Measurements from ENCODE around the gene DDX46.

DDX46 gene

GRCh38 chr5:134769206-134769605, 10.6 kb downstream of the DDX46 start:
- H3K4me1 ChIP-seq: no peaks in the 10 kb centered on the region
- H3K27me3 ChIP-seq (ENCODE audit: control insufficient read depth, insufficient read depth, low read length): no peaks in the 10 kb centered on the region
- H2AFZ ChIP-seq: no peak overlapping the region
- H3K79me2 ChIP-seq: no peaks in the 10 kb centered on the region
- H3K27ac ChIP-seq: no peak overlapping the region
- no peak overlapping the region for H3K4me2 ChIP-seq (ENCODE audit: low read length)
- TF ChIP-seq CTCF (IDR thresholded peaks at IDR 0.05): no peak
- H3K9ac ChIP-seq: no peak overlapping the region
- no peaks in the 10 kb centered on the region for H3K9me3 ChIP-seq (ENCODE audit: control insufficient read depth, low read length)
- no peaks in the 10 kb centered on the region for H3K36me3 ChIP-seq (ENCODE audit: control insufficient read depth, insufficient read depth, low read length)
- H3K4me3 ChIP-seq (ENCODE audit: low read depth, low read length): no peak overlapping the region

GRCh38 chr5:134772461-134773125, 14.0 kb downstream of the DDX46 start:
- Histone ChIP-seq H3K36me3 (ENCODE audit: control insufficient read depth, insufficient read depth, low read length) (no peaks in the 10 kb centered on the region), H3K27me3 (ENCODE audit: control insufficient read depth, insufficient read depth, low read length) (no peaks in the 10 kb centered on the region), H3K4me2 (ENCODE audit: low read length) (no peak overlapping the region), H3K79me2 (no peaks in the 10 kb centered on the region), H2AFZ (no peak overlapping the region), H3K27ac (no peak overlapping the region), H3K4me1 (no peaks in the 10 kb centered on the region), H3K4me3 (ENCODE audit: low read depth, low read length) (no peak overlapping the region), H3K9ac (no peak overlapping the region), H3K9me3 (ENCODE audit: control insufficient read depth, low read length) (no peaks in the 10 kb centered on the region)
- TF ChIP-seq CTCF (IDR thresholded peaks at IDR 0.05): no peak

- TF ChIP-seq CTCF (IDR thresholded peaks at IDR 0.05): no peak
- H3K27ac ChIP-seq: no peak overlapping the region
- no peaks in the 10 kb centered on the region for H3K4me1 ChIP-seq
- no peaks in the 10 kb centered on the region for H3K9me3 ChIP-seq (ENCODE audit: control insufficient read depth, low read length)
- H3K9ac ChIP-seq: no peak overlapping the region
- H3K79me2 ChIP-seq: no peaks in the 10 kb centered on the region
- no peaks in the 10 kb centered on the region for H3K36me3 ChIP-seq (ENCODE audit: control insufficient read depth, insufficient read depth, low read length)
- H3K27me3 ChIP-seq (ENCODE audit: control insufficient read depth, insufficient read depth, low read length): no peaks in the 10 kb centered on the region
- no peak overlapping the region for H3K4me3 ChIP-seq (ENCODE audit: low read depth, low read length)
- no peak overlapping the region for H2AFZ ChIP-seq
- H3K4me2 ChIP-seq (ENCODE audit: low read length): no peak overlapping the region
Measured at GRCh38 chr5:134777366-134777765, 18.8 kb downstream of the DDX46 start.

GRCh38 chr5:134784241-134784920, 25.8 kb downstream of the DDX46 start:
- no peaks in the 10 kb centered on the region for H3K27me3 ChIP-seq (ENCODE audit: control insufficient read depth, insufficient read depth, low read length)
- no peaks in the 10 kb centered on the region for H3K4me1 ChIP-seq
- H3K36me3 ChIP-seq (ENCODE audit: control insufficient read depth, insufficient read depth, low read length): no peaks in the 10 kb centered on the region
- peak; percentile 14 for TF ChIP-seq CTCF (IDR thresholded peaks at IDR 0.05)
- H3K4me3 ChIP-seq (ENCODE audit: low read depth, low read length): no peak overlapping the region
- no peak overlapping the region for H3K27ac ChIP-seq
- H3K79me2 ChIP-seq: no peaks in the 10 kb centered on the region
- no peak overlapping the region for H2AFZ ChIP-seq
- no peaks in the 10 kb centered on the region for H3K9me3 ChIP-seq (ENCODE audit: control insufficient read depth, low read length)
- H3K4me2 ChIP-seq (ENCODE audit: low read length): no peak overlapping the region
- no peak overlapping the region for H3K9ac ChIP-seq
